Measurements from ENCODE around the gene PAIP2.

DNA sequence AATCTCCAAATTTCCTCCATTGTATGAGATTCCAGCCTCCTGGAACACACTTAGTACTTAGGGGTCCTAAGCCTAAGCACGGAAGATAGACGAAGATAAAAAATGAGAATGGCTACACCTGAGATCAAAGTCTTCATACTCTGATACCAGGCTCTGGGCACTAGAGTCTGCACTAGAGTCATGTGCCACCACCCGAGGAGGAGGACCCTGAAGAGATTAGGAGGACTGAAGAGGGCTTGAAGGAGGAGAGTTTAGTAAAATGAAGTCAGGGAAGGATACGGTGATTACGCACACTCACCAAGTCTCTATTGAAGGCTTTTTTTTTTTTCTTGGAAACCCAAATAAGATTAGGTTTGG, 62.8 kb downstream of the PAIP2 start:
- TF ChIP-seq, protein P1, sequence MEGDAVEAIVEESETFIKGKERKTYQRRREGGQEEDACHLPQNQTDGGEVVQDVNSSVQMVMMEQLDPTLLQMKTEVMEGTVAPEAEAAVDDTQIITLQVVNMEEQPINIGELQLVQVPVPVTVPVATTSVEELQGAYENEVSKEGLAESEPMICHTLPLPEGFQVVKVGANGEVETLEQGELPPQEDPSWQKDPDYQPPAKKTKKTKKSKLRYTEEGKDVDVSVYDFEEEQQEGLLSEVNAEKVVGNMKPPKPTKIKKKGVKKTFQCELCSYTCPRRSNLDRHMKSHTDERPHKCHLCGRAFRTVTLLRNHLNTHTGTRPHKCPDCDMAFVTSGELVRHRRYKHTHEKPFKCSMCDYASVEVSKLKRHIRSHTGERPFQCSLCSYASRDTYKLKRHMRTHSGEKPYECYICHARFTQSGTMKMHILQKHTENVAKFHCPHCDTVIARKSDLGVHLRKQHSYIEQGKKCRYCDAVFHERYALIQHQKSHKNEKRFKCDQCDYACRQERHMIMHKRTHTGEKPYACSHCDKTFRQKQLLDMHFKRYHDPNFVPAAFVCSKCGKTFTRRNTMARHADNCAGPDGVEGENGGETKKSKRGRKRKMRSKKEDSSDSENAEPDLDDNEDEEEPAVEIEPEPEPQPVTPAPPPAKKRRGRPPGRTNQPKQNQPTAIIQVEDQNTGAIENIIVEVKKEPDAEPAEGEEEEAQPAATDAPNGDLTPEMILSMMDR (IDR thresholded peaks at IDR 0.05) = no peak
- TF ChIP-seq POLR2A (IDR thresholded peaks at IDR 0.05) (no peak), POLR2AphosphoS5 (IDR thresholded peaks at IDR 0.05; ENCODE audit: insufficient read depth in 1 of 2, low read depth in 1 of 2) (no peak)
